Upper lobe of right lung (tissue), 1 donor: ENCODE measurements around the gene IRF1. TPM values are rescaled to one million over a fixed set of nuclear protein-coding genes. Genes with fewer than 3 reads are reported as not detected.

ENCODE experiments used
- ATAC-seq: fragments of 200-7000 bp; cut with Tn5 transposase; one replicate; pipeline ENCODE4 v1.9.1; 2020; ENCODE audit warnings: mild to moderate bottlenecking, moderate library complexity
- DNase-seq: peaks from one replicate; pipeline ENCODE4 v3.0.0-alpha.2; 2020
- H3K27ac ChIP-seq: fragments of 200-600 bp; one replicate; pipeline ENCODE4 v1.8.0; 2022
- H3K27me3 ChIP-seq: fragments of 200-600 bp; one replicate; pipeline ENCODE4 v1.8.0; 2022; ENCODE audit warnings: mild to moderate bottlenecking
- H3K36me3 ChIP-seq: fragments of 200-600 bp; one replicate; pipeline ENCODE4 v1.8.0; 2022
- H3K4me1 ChIP-seq: fragments of 200-600 bp; one replicate; pipeline ENCODE4 v1.8.0; 2022
- H3K4me3 ChIP-seq: fragments of 200-600 bp; one replicate; pipeline ENCODE4 v1.8.0; 2022; ENCODE audit warnings: mild to moderate bottlenecking
- H3K9me3 ChIP-seq: fragments of 200-600 bp; one replicate; pipeline ENCODE4 v1.8.0; 2022
- intact Hi-C: fragments of 100-400 bp; cut with DNase I; formaldehyde crosslinking; loops from one replicate; pipeline ENCODE4 v1.11.0; 2022
- total RNA-seq: library from RNA; stranded (reverse); fragmentation: NEBNext Ultra II Directional; extraction: Animal tissue kit (Norgen Biotek cat#: 25700); gene quantifications from one replicate; pipeline ENCODE4 v1.2.1, GENCODE V29; 2021
- TF ChIP-seq, protein P1 (sequence below): fragments of 200-600 bp; IDR thresholded peaks from one replicate; pipeline ENCODE4 v1.8.0; 2022; ENCODE audit warnings: antibody characterized with exemption
- donor health status: DM: no; HTN: yes; CAD: no; lungs with severe emphysema.

IRF1 gene
- total RNA-seq, 1 donor from 2014 or later: 59.5 TPM

DNA sequence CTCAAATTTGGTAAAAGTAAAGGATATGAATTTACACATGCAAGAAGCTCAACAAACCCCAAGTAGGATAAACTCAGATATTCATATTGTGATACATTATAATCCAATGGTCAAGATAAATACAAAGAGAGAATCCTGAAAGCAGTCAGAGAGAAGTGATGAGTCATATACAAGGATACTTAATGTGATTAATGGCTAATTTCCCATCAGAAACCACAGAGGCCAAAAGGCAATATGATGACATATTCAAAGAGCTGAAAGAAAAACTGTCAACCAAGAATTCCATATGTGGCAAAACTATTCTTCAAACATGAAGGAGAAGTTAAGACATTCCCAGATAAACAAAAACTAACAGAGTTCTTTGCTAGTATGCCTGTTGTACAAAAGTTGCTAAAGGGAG, 19.5 kb upstream of the IRF1 start:
- no peak for DNase-seq
- Histone ChIP-seq H3K27me3 (no peaks in the 10 kb centered on the region), H3K36me3 (no peaks in the 10 kb centered on the region), H3K4me1 (peaks cover 16% of the 10 kb centered on the region), H3K9me3 (no peaks in the 10 kb centered on the region), H3K27ac (no peak overlapping the region), H3K4me3 (no peak overlapping the region)
- ATAC-seq: no peak
- TF ChIP-seq, protein P1, sequence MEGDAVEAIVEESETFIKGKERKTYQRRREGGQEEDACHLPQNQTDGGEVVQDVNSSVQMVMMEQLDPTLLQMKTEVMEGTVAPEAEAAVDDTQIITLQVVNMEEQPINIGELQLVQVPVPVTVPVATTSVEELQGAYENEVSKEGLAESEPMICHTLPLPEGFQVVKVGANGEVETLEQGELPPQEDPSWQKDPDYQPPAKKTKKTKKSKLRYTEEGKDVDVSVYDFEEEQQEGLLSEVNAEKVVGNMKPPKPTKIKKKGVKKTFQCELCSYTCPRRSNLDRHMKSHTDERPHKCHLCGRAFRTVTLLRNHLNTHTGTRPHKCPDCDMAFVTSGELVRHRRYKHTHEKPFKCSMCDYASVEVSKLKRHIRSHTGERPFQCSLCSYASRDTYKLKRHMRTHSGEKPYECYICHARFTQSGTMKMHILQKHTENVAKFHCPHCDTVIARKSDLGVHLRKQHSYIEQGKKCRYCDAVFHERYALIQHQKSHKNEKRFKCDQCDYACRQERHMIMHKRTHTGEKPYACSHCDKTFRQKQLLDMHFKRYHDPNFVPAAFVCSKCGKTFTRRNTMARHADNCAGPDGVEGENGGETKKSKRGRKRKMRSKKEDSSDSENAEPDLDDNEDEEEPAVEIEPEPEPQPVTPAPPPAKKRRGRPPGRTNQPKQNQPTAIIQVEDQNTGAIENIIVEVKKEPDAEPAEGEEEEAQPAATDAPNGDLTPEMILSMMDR: no peak
- intact Hi-C loops: no loop called here

DNA sequence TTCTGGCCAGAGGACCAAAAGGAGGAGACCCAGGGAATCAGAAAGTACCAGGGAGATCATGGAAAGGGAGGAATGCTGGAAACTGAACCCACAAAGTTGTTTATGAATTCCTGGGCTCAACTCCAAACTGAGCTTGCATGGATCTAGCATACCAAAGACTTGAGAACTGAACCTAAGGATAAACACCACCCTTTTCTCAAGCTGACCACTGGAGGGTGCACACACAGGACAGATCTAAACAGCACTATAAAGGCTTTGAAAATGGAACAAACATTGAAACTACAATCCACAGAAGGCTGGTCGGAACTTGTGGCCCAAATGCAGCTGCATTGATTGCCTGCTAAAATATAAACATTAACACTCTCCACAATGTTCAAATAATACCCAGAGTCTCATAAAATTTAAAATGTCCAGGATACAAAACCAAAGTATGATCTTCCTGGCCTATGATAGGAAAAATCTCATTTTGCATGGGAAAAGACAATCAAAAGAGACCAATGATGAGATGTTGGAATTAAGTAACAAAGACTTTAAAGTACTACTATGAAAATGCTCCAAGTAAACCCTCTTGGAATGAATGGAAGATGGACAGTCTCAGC, 15.6 kb upstream of the IRF1 start:
- Histone ChIP-seq H3K9me3 (no peaks in the 10 kb centered on the region), H3K27me3 (no peaks in the 10 kb centered on the region), H3K27ac (peak overlapping the region; percentile 12), H3K36me3 (no peaks in the 10 kb centered on the region), H3K4me1 (peaks cover 27% of the 10 kb centered on the region), H3K4me3 (no peak overlapping the region)
- no peak for DNase-seq
- ATAC-seq: peak; percentile 75
- intact Hi-C loops: no loop called here
- TF ChIP-seq, protein P1: peak; percentile 58

DNA sequence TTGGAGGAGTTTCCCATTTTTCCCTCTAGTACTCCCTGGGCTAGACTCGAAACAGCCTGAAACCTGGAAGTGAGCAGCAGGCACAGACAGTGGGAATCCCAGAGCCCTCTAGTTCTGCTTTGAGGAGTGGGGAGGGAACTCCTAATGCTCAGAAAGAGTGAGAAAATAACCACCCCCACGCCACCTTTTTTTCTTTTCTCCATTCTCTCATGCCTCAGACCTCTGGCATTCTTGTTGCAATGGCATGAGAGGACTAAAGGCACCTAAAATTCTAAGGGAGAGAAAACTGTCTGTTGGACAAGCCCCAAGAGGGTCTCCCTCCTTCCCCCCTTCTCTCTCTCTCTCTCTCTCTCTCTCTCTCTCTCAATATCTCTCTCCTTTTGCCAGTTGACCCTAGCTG, 15.1 kb upstream of the IRF1 start:
- Histone ChIP-seq H3K4me3 (no peak overlapping the region), H3K36me3 (no peaks in the 10 kb centered on the region), H3K4me1 (peaks cover 31% of the 10 kb centered on the region), H3K27ac (peak overlapping the region; percentile 12), H3K27me3 (no peaks in the 10 kb centered on the region), H3K9me3 (no peaks in the 10 kb centered on the region)
- ATAC-seq: no peak
- TF ChIP-seq, protein P1: no peak
- DNase-seq: no peak
- intact Hi-C loops: no loop called here

DNA sequence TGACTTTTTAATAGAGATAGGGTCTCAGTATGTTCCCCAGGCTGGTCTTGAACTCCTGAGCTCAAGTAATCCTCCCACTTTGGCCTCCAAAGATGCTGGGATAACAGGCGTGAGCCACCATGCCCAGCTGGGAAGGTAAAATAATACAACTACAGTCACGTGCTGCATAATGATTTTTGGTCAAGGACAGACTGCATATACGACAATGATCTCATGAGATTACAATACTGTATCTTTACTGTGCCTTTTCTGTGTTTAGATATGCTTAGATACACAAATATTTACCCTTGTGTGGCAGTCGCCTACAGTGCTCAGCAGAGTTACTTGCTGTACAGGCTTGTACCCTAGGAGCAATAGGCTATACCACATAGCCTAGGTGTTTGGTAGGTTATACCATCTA, 14.2 kb upstream of the IRF1 start:
- H3K27ac ChIP-seq: no peak overlapping the region

DNA sequence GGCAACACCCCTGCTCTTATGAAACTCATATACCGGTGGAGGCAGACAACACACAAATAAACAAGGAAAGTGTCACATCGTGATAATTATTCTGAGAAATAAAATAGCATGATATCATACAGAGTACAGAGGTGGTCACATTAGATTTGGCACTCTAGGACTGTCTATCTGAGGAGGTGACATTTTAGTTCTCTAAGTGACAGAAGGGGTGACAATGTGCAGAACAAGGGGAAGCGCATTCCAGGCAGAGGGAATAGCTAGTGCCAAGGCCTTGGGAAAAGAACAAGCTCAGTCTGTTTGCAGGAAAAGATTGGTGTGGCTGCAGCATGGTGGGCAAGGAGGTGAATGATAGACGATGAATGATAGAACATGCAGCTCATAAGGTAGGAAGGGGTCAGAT, 12.7 kb upstream of the IRF1 start:
- Histone ChIP-seq H3K36me3 (no peaks in the 10 kb centered on the region), H3K9me3 (no peaks in the 10 kb centered on the region), H3K4me1 (peaks cover 34% of the 10 kb centered on the region), H3K4me3 (no peak overlapping the region), H3K27ac (peak overlapping the region; percentile 63), H3K27me3 (no peaks in the 10 kb centered on the region)
- DNase-seq: no peak
- ATAC-seq: no peak
- TF ChIP-seq, protein P1: no peak
- intact Hi-C loops: loop anchor here (5.0 kb wide), 1 partner anchor 116 kb away; no protein-coding TSS in a partner anchor

More for the DNA sequence above, 14.2 kb upstream of the IRF1 start:
- H3K4me1 ChIP-seq: peaks cover 31% of the 10 kb centered on the region
- TF ChIP-seq, protein P1: no peak
- DNase-seq: no peak
- no peak for ATAC-seq
- intact Hi-C loops: loop anchor here (5.0 kb wide), 1 partner anchor 117 kb away; no protein-coding TSS in a partner anchor
- no peaks in the 10 kb centered on the region for H3K27me3 ChIP-seq
- no peak overlapping the region for H3K4me3 ChIP-seq
- no peaks in the 10 kb centered on the region for H3K36me3 ChIP-seq
- no peaks in the 10 kb centered on the region for H3K9me3 ChIP-seq
